Panc1 (cell line): ENCODE data around the gene RIT2. TPM values are rescaled to one million over a fixed set of nuclear protein-coding genes. Genes with fewer than 3 reads are reported as not detected.

ENCODE experiments used
- ATAC-seq: fragments of 200-7000 bp; cut with Tn5 transposase; 2 replicates; pipeline ENCODE4 v1.9.1; 2020; ENCODE audit warnings: mild to moderate bottlenecking, moderate library complexity
- BruUV-seq: library from RNA; stranded (reverse); fragments of 400-500 nt; replicated peaks from 2 replicates; lab custom pipeline; 2021; lab: Mats Ljungman, UMichigan
- CTCF ChIA-PET: fragments of 300-600 bp; sonication (Branson Sonifier 250); formaldehyde crosslinking; loops from one replicate; lab custom pipeline; 2022; ENCODE audit warnings: antibody characterized with exemption; lab: Charles Lee
- POLR2A ChIA-PET: fragments of 300-600 bp; sonication (Branson Sonifier 250); formaldehyde crosslinking; loops from one replicate; lab custom pipeline; 2022; ENCODE audit warnings: antibody characterized with exemption; lab: Charles Lee
- DNase-seq: peaks from one replicate; pipeline ENCODE4 v3.0.0-alpha.2; 2010; ENCODE audit warnings: low read depth, low spot score
- H3K27ac ChIP-seq: 2 replicates; pipeline ENCODE4 v1.5.1; 2011; ENCODE audit warnings: mild to moderate bottlenecking, low read length, inconsistent platforms
- H3K27me3 ChIP-seq: fragments of 200-500 bp; sonication (Bioruptor generic); 2 replicates; pipeline ENCODE4 v1.6.0; 2014; ENCODE audit warnings: low read length, inconsistent platforms; ENCODE audit not compliant: control insufficient read depth, insufficient read depth
- H3K36me3 ChIP-seq: fragments of 200-500 bp; sonication (Bioruptor generic); 2 replicates; pipeline ENCODE4 v1.5.1; 2014; ENCODE audit warnings: inconsistent platforms, mild to moderate bottlenecking, low read length, moderate library complexity; ENCODE audit not compliant: control insufficient read depth, insufficient read depth
- H3K4me1 ChIP-seq: 2 replicates; pipeline ENCODE4 v1.5.1; 2011; ENCODE audit warnings: inconsistent platforms, mild to moderate bottlenecking, low read length, moderate library complexity; ENCODE audit not compliant: control insufficient read depth, insufficient read depth
- H3K4me3 ChIP-seq, 2 experiments: 2 replicates each; pipeline ENCODE4 v1.5.1; 2011 to 2012; ENCODE audit warnings: low read depth in 2 of 2, low read length in 2 of 2, mild to moderate bottlenecking in 2 of 2, inconsistent platforms in 1 of 2, moderate library complexity in 1 of 2
- H3K9me3 ChIP-seq: fragments of 200-500 bp; sonication (Bioruptor generic); 2 replicates; pipeline ENCODE4 v1.5.1; 2014; ENCODE audit warnings: low read depth, mild to moderate bottlenecking, inconsistent platforms, low read length, moderate library complexity; ENCODE audit not compliant: control insufficient read depth, insufficient read depth
- CTCF ChIP-seq: fragments of 450-650 bp; IDR thresholded peaks from 2 replicates; pipeline ENCODE4 v1.5.1; 2017; ENCODE audit warnings: mild to moderate bottlenecking
- POLR2AphosphoS5 ChIP-seq: IDR thresholded peaks from 2 replicates; pipeline ENCODE4 v1.6.1; 2012; ENCODE audit warnings: mild to moderate bottlenecking, low read depth, low read length, moderate library complexity
- REST ChIP-seq, 2 experiments: IDR thresholded peaks; 2 replicates each; pipeline ENCODE4 v1.6.1; 2011 to 2012; ENCODE audit warnings: low read depth in 2 of 2, control low read depth in 1 of 2, low read length in 1 of 2, mild to moderate bottlenecking in 1 of 2, moderate library complexity in 1 of 2; ENCODE audit not compliant: insufficient read depth in 1 of 2
- SIN3A ChIP-seq: IDR thresholded peaks from 2 replicates; pipeline ENCODE4 v1.6.1; 2012; ENCODE audit warnings: low read depth, mild to moderate bottlenecking, low read length, moderate library complexity, borderline replicate concordance; ENCODE audit not compliant: insufficient read depth
- TCF7L2 ChIP-seq: IDR thresholded peaks from 2 replicates; pipeline ENCODE4 v1.6.1; 2011; ENCODE audit warnings: mild to moderate bottlenecking, low read depth, low read length, inconsistent platforms
- in situ Hi-C: cut with HindIII; loops from 2 replicates; pipeline ENCODE4 v1.10.0; 2016; ENCODE audit warnings: low sequenced_read_pairs, low pct_unique_long_range_greater_than_20kb
- intact Hi-C: fragments of 100-400 bp; cut with micrococcal nuclease; formaldehyde crosslinking; loops from one replicate; pipeline ENCODE4 v1.10.0; 2022; ENCODE audit not compliant: unreplicated experiment
- total RNA-seq: library from RNA; stranded (reverse); gene quantifications from one replicate; pipeline ENCODE4 v1.2.1, GENCODE V29; 2021; ENCODE audit not compliant: unreplicated experiment

The RIT2 gene
- total RNA-seq, 1 experiment from 2014 or later: not detected

GRCh38 chr18:43060020-43060419 is 55.5 kb downstream of the RIT2 start:
- intact Hi-C loops: no loop called here
- no peaks in the 10 kb centered on the region for H3K4me1 ChIP-seq
- DNase-seq (no peak), ATAC-seq (no peak)
- H3K27ac ChIP-seq: no peak overlapping the region
- no peaks in the 10 kb centered on the region for H3K36me3 ChIP-seq
- ChIA-PET CTCF (no interaction called here), POLR2A (no interaction called here)
- TF ChIP-seq REST (IDR thresholded peaks at IDR 0.05; ENCODE audit: insufficient read depth in 1 of 2, low read depth in 2 of 2, low read length in 1 of 2) (no peak), TCF7L2 (no peak), CTCF (no peak), SIN3A (no peak), POLR2AphosphoS5 (no peak)
- no peaks in the 10 kb centered on the region for H3K9me3 ChIP-seq
- in situ Hi-C loops: no loop called here
- no TSS peak for BruUV-seq
- no peak overlapping the region for H3K4me3 ChIP-seq
- no peaks in the 10 kb centered on the region for H3K27me3 ChIP-seq

- Histone ChIP-seq H3K4me1 (no peaks in the 10 kb centered on the region), H3K4me3 (no peak overlapping the region), H3K36me3 (no peaks in the 10 kb centered on the region), H3K9me3 (no peaks in the 10 kb centered on the region), H3K27me3 (no peaks in the 10 kb centered on the region), H3K27ac (no peak overlapping the region)
- DNase-seq (no peak), ATAC-seq (no peak)
- TF ChIP-seq POLR2AphosphoS5 (no peak), SIN3A (no peak), TCF7L2 (no peak), CTCF (no peak), REST (IDR thresholded peaks at IDR 0.05; ENCODE audit: insufficient read depth in 1 of 2, low read depth in 2 of 2, low read length in 1 of 2) (no peak)
- POLR2A ChIA-PET: no interaction called here
- in situ Hi-C loops: no loop called here
- intact Hi-C loops: no loop called here
- CTCF ChIA-PET: no interaction called here
- no TSS peak for BruUV-seq
Measured at GRCh38 chr18:43054815-43055519, 60.5 kb downstream of the RIT2 start.
